Pulmonary artery endothelial cell (primary cell): ENCODE results near the gene CACNA2D1. TPM values are rescaled to one million over a fixed set of nuclear protein-coding genes. Genes with fewer than 3 reads are reported as not detected.

Source experiments
- DNase-seq: peaks from one replicate; pipeline ENCODE4 v3.0.0-alpha.2; 2011; ENCODE audit warnings: low read depth, low spot score
- total RNA-seq: library from RNA; depleted of rRNA; stranded (reverse); fragments of >200 nt; gene quantifications from 2 replicates; pipeline ENCODE4 v1.2.3, GENCODE V29; 2014

The CACNA2D1 gene
- total RNA-seq, 1 donor from 2014 or later, result 61.4 TPM

- no peak for DNase-seq
Observed at GRCh38 chr7:82286798-82287140, 156.8 kb downstream of the CACNA2D1 start.

- DNase-seq, result no peak
Observed at GRCh38 chr7:82286096-82286797, 157.3 kb downstream of the CACNA2D1 start.

- DNase-seq, result no peak
Observed at GRCh38 chr7:82284936-82285519, 158.5 kb downstream of the CACNA2D1 start.

GRCh38 chr7:82275342-82275741 lies 168.2 kb downstream of the CACNA2D1 start:
- no peak for DNase-seq

GRCh38 chr7:82274681-82275080 lies 168.9 kb downstream of the CACNA2D1 start:
- no peak for DNase-seq

- DNase-seq, result no peak
Observed at GRCh38 chr7:82273886-82274285, 169.7 kb downstream of the CACNA2D1 start.

GRCh38 chr7:82270870-82271269 lies 172.7 kb downstream of the CACNA2D1 start:
- DNase-seq, result no peak

- no peak for DNase-seq
Observed at GRCh38 chr7:82268632-82269031, 174.9 kb downstream of the CACNA2D1 start.

GRCh38 chr7:82266081-82266480 lies 177.5 kb downstream of the CACNA2D1 start:
- no peak for DNase-seq

GRCh38 chr7:82264783-82265305 lies 178.7 kb downstream of the CACNA2D1 start:
- no peak for DNase-seq

- no peak for DNase-seq
Observed at GRCh38 chr7:82263920-82264782, 179.4 kb downstream of the CACNA2D1 start.

- DNase-seq, result no peak
Observed at GRCh38 chr7:82258181-82258580, 185.4 kb downstream of the CACNA2D1 start.

- no peak for DNase-seq
Observed at GRCh38 chr7:82257118-82257695, 186.4 kb downstream of the CACNA2D1 start.

GRCh38 chr7:82255706-82256105 lies 187.9 kb downstream of the CACNA2D1 start:
- no peak for DNase-seq

- no peak for DNase-seq
Observed at GRCh38 chr7:82250598-82250997, 193.0 kb downstream of the CACNA2D1 start.

- no peak for DNase-seq
Observed at GRCh38 chr7:82249979-82250378, 193.6 kb downstream of the CACNA2D1 start.

- DNase-seq, result no peak
Observed at GRCh38 chr7:82247814-82248433, 195.7 kb downstream of the CACNA2D1 start.

- DNase-seq, result no peak
Observed at GRCh38 chr7:82244947-82245517, 198.5 kb downstream of the CACNA2D1 start.

- DNase-seq, result no peak
Observed at GRCh38 chr7:82241356-82241755, 202.2 kb downstream of the CACNA2D1 start.

- no peak for DNase-seq
Observed at GRCh38 chr7:82235713-82236112, 207.9 kb downstream of the CACNA2D1 start.

GRCh38 chr7:82234457-82235049 lies 209.0 kb downstream of the CACNA2D1 start:
- no peak for DNase-seq
